PC-3 (cell line): ENCODE measurements around the gene CENPT.

Experiments
- EZH2 ChIP-seq: fragments of 300-600 bp; sonication (generic); IDR thresholded peaks from one replicate; pipeline ENCODE4 v1.6.1; 2017; ENCODE audit warnings: antibody characterized with exemption, mild to moderate bottlenecking, low read length; ENCODE audit not compliant: unreplicated experiment
- EZH2phosphoT487 ChIP-seq: fragments of 300-600 bp; sonication (generic); IDR thresholded peaks from 2 replicates; pipeline ENCODE4 v1.6.1; 2018; ENCODE audit warnings: mild to moderate bottlenecking, antibody characterized with exemption, low read length, borderline replicate concordance
- TF ChIP-seq, protein P1 (sequence below): fragments of 300-600 bp; sonication (generic); conservative IDR thresholded peaks from 2 replicates; pipeline ENCODE4 v1.5.1; 2017; ENCODE audit warnings: antibody characterized with exemption, low read depth, mild to moderate bottlenecking, low read length

DNA sequence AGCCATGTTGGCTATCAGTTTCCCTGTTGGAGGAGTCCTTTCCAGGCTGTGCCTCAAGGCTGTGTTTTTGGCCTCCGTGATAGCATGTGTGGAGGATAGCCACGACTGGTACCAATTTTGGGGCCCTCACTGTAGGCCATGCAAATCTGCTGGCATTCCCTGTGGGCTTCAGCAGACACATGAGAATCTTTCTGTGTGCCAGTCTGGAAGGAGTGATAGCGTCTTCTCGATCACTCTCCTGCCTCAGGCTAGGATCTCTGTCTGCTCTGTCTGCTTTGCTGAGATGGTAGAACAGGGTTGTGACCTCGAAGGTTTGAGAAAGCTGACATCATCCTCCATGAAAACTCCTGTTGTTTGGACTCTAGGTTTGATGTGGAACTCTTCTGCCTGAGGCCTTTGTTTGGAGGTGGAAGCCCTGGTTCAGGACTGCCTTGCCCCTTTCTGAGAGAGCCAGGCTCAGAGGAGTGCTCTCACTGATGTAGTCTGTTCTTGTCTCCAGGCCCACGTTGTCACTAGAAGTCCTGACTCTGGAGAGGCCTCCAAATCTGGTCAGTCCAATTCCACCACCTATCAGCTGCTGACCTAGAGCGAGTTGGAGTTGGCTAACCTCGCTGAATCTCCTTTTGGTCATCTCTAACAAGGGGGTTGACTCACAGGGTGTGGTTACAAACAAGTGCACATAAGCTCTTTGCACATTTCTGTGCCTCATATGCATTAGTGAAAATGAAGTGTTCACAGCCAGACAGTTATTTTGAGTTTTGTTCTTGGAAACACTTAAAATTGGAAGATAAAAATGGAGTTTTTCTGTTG lies 13.3 kb upstream of the CENPT start:
- TF ChIP-seq, protein P1, sequence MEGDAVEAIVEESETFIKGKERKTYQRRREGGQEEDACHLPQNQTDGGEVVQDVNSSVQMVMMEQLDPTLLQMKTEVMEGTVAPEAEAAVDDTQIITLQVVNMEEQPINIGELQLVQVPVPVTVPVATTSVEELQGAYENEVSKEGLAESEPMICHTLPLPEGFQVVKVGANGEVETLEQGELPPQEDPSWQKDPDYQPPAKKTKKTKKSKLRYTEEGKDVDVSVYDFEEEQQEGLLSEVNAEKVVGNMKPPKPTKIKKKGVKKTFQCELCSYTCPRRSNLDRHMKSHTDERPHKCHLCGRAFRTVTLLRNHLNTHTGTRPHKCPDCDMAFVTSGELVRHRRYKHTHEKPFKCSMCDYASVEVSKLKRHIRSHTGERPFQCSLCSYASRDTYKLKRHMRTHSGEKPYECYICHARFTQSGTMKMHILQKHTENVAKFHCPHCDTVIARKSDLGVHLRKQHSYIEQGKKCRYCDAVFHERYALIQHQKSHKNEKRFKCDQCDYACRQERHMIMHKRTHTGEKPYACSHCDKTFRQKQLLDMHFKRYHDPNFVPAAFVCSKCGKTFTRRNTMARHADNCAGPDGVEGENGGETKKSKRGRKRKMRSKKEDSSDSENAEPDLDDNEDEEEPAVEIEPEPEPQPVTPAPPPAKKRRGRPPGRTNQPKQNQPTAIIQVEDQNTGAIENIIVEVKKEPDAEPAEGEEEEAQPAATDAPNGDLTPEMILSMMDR = no peak
- no peak for TF ChIP-seq EZH2
- TF ChIP-seq EZH2phosphoT487 = no peak
